ENCODE measurements around the gene NKX1-2.

NKX1-2 gene

GRCh38 chr10:124465777-124466488 lies 16.1 kb upstream of the NKX1-2 start:
- H3K18ac ChIP-seq (ENCODE audit: low read length), result no peak overlapping the region
- H2BK15ac ChIP-seq (ENCODE audit: low read length), result no peak overlapping the region
- WGBS, 2 donors (ENCODE audit: extremely low coverage in 2 of 2, insufficient read length in 2 of 2, insufficient replicate concordance in 1 of 2), result no CpG with 5 or more reads among the region's 9 CpGs
- no peak overlapping the region for H3K9ac ChIP-seq (ENCODE audit: low read depth, low read length, poor library complexity)
- H3K23ac ChIP-seq (ENCODE audit: low read depth, low read length, poor library complexity), result no peak overlapping the region
- H4K91ac ChIP-seq (ENCODE audit: low read depth, low read length, poor library complexity), result no peak overlapping the region
- no peak overlapping the region for H3K4ac ChIP-seq (ENCODE audit: low read length)
- peaks cover 10 to 14% of the 10 kb centered on the region in 2 donors for H3K4me1 ChIP-seq (ENCODE audit: control insufficient read depth in 2 of 2, insufficient read depth in 1 of 2, low read depth in 1 of 2, low read length in 2 of 2)
- H3K36me3 ChIP-seq (replicated peaks in 1 of 2; ENCODE audit: control insufficient read depth in 2 of 2, insufficient read depth in 2 of 2, low read length in 2 of 2), result peaks cover 0 to 2% of the 10 kb centered on the region in 2 donors
- H3K14ac ChIP-seq (ENCODE audit: low read length), result no peak overlapping the region
- H3K4me3 ChIP-seq (ENCODE audit: low read length in 2 of 2), result no peak overlapping the region
- no peak overlapping the region for H2BK5ac ChIP-seq (ENCODE audit: low read length)
- no peak overlapping the region for H4K8ac ChIP-seq (ENCODE audit: low read depth, low read length)
- H2AFZ ChIP-seq (ENCODE audit: low read length), result no peak overlapping the region
- no peak overlapping the region for H2BK12ac ChIP-seq (ENCODE audit: low read length)
- peaks cover 0 to 1% (median 0%) of the 10 kb centered on the region in 3 experiments for H3K27me3 ChIP-seq (ENCODE audit: control insufficient read depth in 3 of 3, insufficient read depth in 3 of 3, low read depth in 1 of 3, low read length in 3 of 3)
- H2BK120ac ChIP-seq (ENCODE audit: low read depth, low read length), result no peak overlapping the region
- H2AK5ac ChIP-seq (ENCODE audit: low read depth, low read length), result no peak overlapping the region
- H3K27ac ChIP-seq (replicated peaks; ENCODE audit: low read length), result no peak overlapping the region
- no peak overlapping the region for H3K4me2 ChIP-seq (ENCODE audit: insufficient read depth, low read length, poor library complexity, severe bottlenecking)
- no peaks in the 10 kb centered on the region for H3K79me1 ChIP-seq (ENCODE audit: low read depth, low read length)
- DNase-seq (ENCODE audit: low spot score), result no peak
- peaks cover 0 to 3% of the 10 kb centered on the region in 2 donors for H3K9me3 ChIP-seq (replicated peaks in 1 of 2; ENCODE audit: control insufficient read depth in 2 of 2, insufficient read depth in 1 of 2, low read depth in 1 of 2, low read length in 2 of 2)

GRCh38 chr10:124465003-124465776 lies 15.4 kb upstream of the NKX1-2 start:
- Histone ChIP-seq H4K8ac (ENCODE audit: low read depth, low read length) (no peak overlapping the region), H3K18ac (ENCODE audit: low read length) (peak overlapping the region; percentile 28), H2BK5ac (ENCODE audit: low read length) (no peak overlapping the region), H3K27me3 (ENCODE audit: control insufficient read depth in 3 of 3, insufficient read depth in 3 of 3, low read depth in 1 of 3, low read length in 3 of 3) (peaks cover 0 to 9% (median 0%) of the 10 kb centered on the region in 3 experiments), H2BK15ac (ENCODE audit: low read length) (no peak overlapping the region), H3K9ac (ENCODE audit: low read depth, low read length, poor library complexity) (no peak overlapping the region), H2BK120ac (ENCODE audit: low read depth, low read length) (no peak overlapping the region), H2BK12ac (ENCODE audit: low read length) (no peak overlapping the region), H2AK5ac (ENCODE audit: low read depth, low read length) (no peak overlapping the region), H3K4me3 (ENCODE audit: low read length in 2 of 2) (no peak overlapping the region), H3K23ac (ENCODE audit: low read depth, low read length, poor library complexity) (peak overlapping the region; percentile 86), H2AFZ (ENCODE audit: low read length) (no peak overlapping the region), H3K9me3 (replicated peaks in 1 of 2; ENCODE audit: control insufficient read depth in 2 of 2, insufficient read depth in 1 of 2, low read depth in 1 of 2, low read length in 2 of 2) (peaks cover 0 to 3% of the 10 kb centered on the region in 2 donors), H3K4me2 (ENCODE audit: insufficient read depth, low read length, poor library complexity, severe bottlenecking) (no peak overlapping the region), H3K14ac (ENCODE audit: low read length) (no peak overlapping the region), H3K27ac (replicated peaks; ENCODE audit: low read length) (no peak overlapping the region), H3K79me1 (ENCODE audit: low read depth, low read length) (no peaks in the 10 kb centered on the region), H4K91ac (ENCODE audit: low read depth, low read length, poor library complexity) (no peak overlapping the region), H3K36me3 (replicated peaks in 1 of 2; ENCODE audit: control insufficient read depth in 2 of 2, insufficient read depth in 2 of 2, low read length in 2 of 2) (peaks cover 0 to 2% of the 10 kb centered on the region in 2 donors), H3K4me1 (ENCODE audit: control insufficient read depth in 2 of 2, insufficient read depth in 1 of 2, low read depth in 1 of 2, low read length in 2 of 2) (peaks cover 4 to 14% of the 10 kb centered on the region in 2 donors), H3K4ac (ENCODE audit: low read length) (no peak overlapping the region)
- DNase-seq (ENCODE audit: low spot score), result no peak
- WGBS, 2 donors (ENCODE audit: extremely low coverage in 2 of 2, insufficient read length in 2 of 2, insufficient replicate concordance in 1 of 2), result no CpG with 5 or more reads among the region's 17 CpGs

- H3K4me3 ChIP-seq (ENCODE audit: low read length in 2 of 2), result no peak overlapping the region
- DNase-seq (ENCODE audit: low spot score), result no peak
These were observed 14.5 kb upstream of the NKX1-2 start for GRCh38 chr10:124464028-124464965.

More at GRCh38 chr10:124464028-124464965, 14.5 kb upstream of the NKX1-2 start:
- no peak overlapping the region for H2BK120ac ChIP-seq (ENCODE audit: low read depth, low read length)
- no peak overlapping the region for H3K23ac ChIP-seq (ENCODE audit: low read depth, low read length, poor library complexity)
- no peak overlapping the region for H3K4ac ChIP-seq (ENCODE audit: low read length)
- H4K91ac ChIP-seq (ENCODE audit: low read depth, low read length, poor library complexity), result no peak overlapping the region
- no peak overlapping the region for H3K4me2 ChIP-seq (ENCODE audit: insufficient read depth, low read length, poor library complexity, severe bottlenecking)
- no peak overlapping the region for H3K14ac ChIP-seq (ENCODE audit: low read length)
- no peak overlapping the region for H3K9ac ChIP-seq (ENCODE audit: low read depth, low read length, poor library complexity)
- no peak overlapping the region for H2AFZ ChIP-seq (ENCODE audit: low read length)
- no peak overlapping the region for H2AK5ac ChIP-seq (ENCODE audit: low read depth, low read length)
- H4K8ac ChIP-seq (ENCODE audit: low read depth, low read length), result no peak overlapping the region
- H2BK15ac ChIP-seq (ENCODE audit: low read length), result no peak overlapping the region
- peak overlapping the region; percentile 8 for H2BK12ac ChIP-seq (ENCODE audit: low read length)
- H3K9me3 ChIP-seq (replicated peaks in 1 of 2; ENCODE audit: control insufficient read depth in 2 of 2, insufficient read depth in 1 of 2, low read depth in 1 of 2, low read length in 2 of 2), result peaks cover 0 to 3% of the 10 kb centered on the region in 2 donors
- H3K27me3 ChIP-seq (ENCODE audit: control insufficient read depth in 3 of 3, insufficient read depth in 3 of 3, low read depth in 1 of 3, low read length in 3 of 3), result peaks cover 0 to 16% (median 0%) of the 10 kb centered on the region in 3 experiments
- peaks cover 0 to 9% of the 10 kb centered on the region in 2 donors for H3K4me1 ChIP-seq (ENCODE audit: control insufficient read depth in 2 of 2, insufficient read depth in 1 of 2, low read depth in 1 of 2, low read length in 2 of 2)
- H3K27ac ChIP-seq (replicated peaks; ENCODE audit: low read length), result no peak overlapping the region
- no peak overlapping the region for H3K18ac ChIP-seq (ENCODE audit: low read length)
- H3K79me1 ChIP-seq (ENCODE audit: low read depth, low read length), result no peaks in the 10 kb centered on the region
- peaks cover 0 to 2% of the 10 kb centered on the region in 2 donors for H3K36me3 ChIP-seq (replicated peaks in 1 of 2; ENCODE audit: control insufficient read depth in 2 of 2, insufficient read depth in 2 of 2, low read length in 2 of 2)
- H2BK5ac ChIP-seq (ENCODE audit: low read length), result no peak overlapping the region
- no CpG with 5 or more reads among the region's 9 CpGs for WGBS, 2 donors (ENCODE audit: extremely low coverage in 2 of 2, insufficient read length in 2 of 2, insufficient replicate concordance in 1 of 2)

All from neuronal stem cell (in vitro differentiated cells).